Endothelial cell of umbilical vein (primary cell): Measurements from ENCODE around the gene BRI3BP. TPM values are rescaled to one million over a fixed set of nuclear protein-coding genes. Genes with fewer than 3 reads are reported as not detected.

Source experiments
- BruUV-seq: library from RNA; stranded (reverse); fragments of 400-500 nt; replicated peaks from 2 replicates; lab custom pipeline; 2021; lab: Mats Ljungman, UMichigan
- CTCF ChIA-PET: fragments of 300-600, 350-600 bp; sonication (Branson Sonifier 250); formaldehyde crosslinking; loops from one replicate; lab custom pipeline; 2021; ENCODE audit warnings: antibody characterized with exemption, inconsistent platforms; lab: Charles Lee
- POLR2A ChIA-PET: fragments of 300-600, 350-600 bp; sonication (Branson Sonifier 250); formaldehyde crosslinking; loops from one replicate; lab custom pipeline; 2021; ENCODE audit warnings: antibody characterized with exemption, inconsistent platforms; lab: Charles Lee
- DNase-seq: peaks from one replicate; pipeline ENCODE4 v3.0.0-alpha.2; 2011; ENCODE audit warnings: low read depth, low spot score
- FAIRE-seq: peaks from 2 replicates; lab custom pipeline; 2011; peaks lifted over from hg19 to GRCh38; lab: Jason Lieb, UNC
- H2AFZ ChIP-seq: 2 replicates; pipeline ENCODE4 v1.6.0; 2012; ENCODE audit warnings: low read depth, low read length, control low read depth, inconsistent platforms
- H3K27ac ChIP-seq: 2 replicates; pipeline ENCODE4 v1.5.1; 2011; ENCODE audit warnings: low read depth, mild to moderate bottlenecking, control low read depth, low read length, moderate library complexity; ENCODE audit not compliant: insufficient read depth
- H3K27me3 ChIP-seq, 2 experiments: 2 replicates each; pipeline versions ENCODE4 v1.6.0 to v1.6.1; 2011; ENCODE audit warnings: low read length in 2 of 2, mixed read lengths in 1 of 2; ENCODE audit not compliant: control insufficient read depth in 2 of 2, insufficient read depth in 2 of 2
- H3K36me3 ChIP-seq, 2 experiments: 2 replicates in 1 of 2; 3 replicates in 1 of 2; pipeline ENCODE4 v1.5.1; 2011; ENCODE audit warnings: low read length in 2 of 2, mild to moderate bottlenecking in 1 of 2, moderate library complexity in 1 of 2; ENCODE audit not compliant: control insufficient read depth in 2 of 2, insufficient read depth in 2 of 2; ENCODE audit errors: extremely low read depth in 1 of 2
- H3K4me1 ChIP-seq: 3 replicates; pipeline ENCODE4 v1.5.1; 2011; ENCODE audit warnings: mild to moderate bottlenecking, low read length; ENCODE audit not compliant: control insufficient read depth, insufficient read depth; ENCODE audit errors: extremely low read depth
- H3K4me2 ChIP-seq: 2 replicates; pipeline ENCODE4 v1.6.1; 2011; ENCODE audit warnings: low read length, control low read depth, mixed read lengths; ENCODE audit not compliant: insufficient read depth
- H3K4me3 ChIP-seq, 3 experiments: fragments of 200-600 bp in 1 of 3; sonication (generic), shearing (Covaris generic) in 1 of 3; replicated peaks in 1 of 3; 2 replicates each; pipeline ENCODE4 v1.5.1; 2011 to 2016; ENCODE audit warnings: control low read depth in 3 of 3, low read length in 3 of 3, mild to moderate bottlenecking in 2 of 3, inconsistent platforms in 1 of 3, low read depth in 1 of 3, moderate library complexity in 1 of 3; ENCODE audit not compliant: insufficient read depth in 1 of 3
- H3K79me2 ChIP-seq: 2 replicates; pipeline ENCODE4 v1.6.0; 2012; ENCODE audit warnings: low read length, inconsistent platforms; ENCODE audit not compliant: control insufficient read depth, insufficient read depth
- H3K9ac ChIP-seq: replicated peaks from 2 replicates; pipeline ENCODE3; 2011; ENCODE audit warnings: low read length, control low read depth; ENCODE audit not compliant: insufficient read depth; ENCODE audit errors: extremely low read depth
- H3K9me1 ChIP-seq: replicated peaks from 3 replicates; pipeline ENCODE4 v1.6.0; 2011; ENCODE audit warnings: mild to moderate bottlenecking, low read length; ENCODE audit not compliant: control insufficient read depth, insufficient read depth; ENCODE audit errors: extremely low read depth
- H3K9me3 ChIP-seq: replicated peaks from 2 replicates; pipeline ENCODE4 v1.5.1; 2012; ENCODE audit warnings: low read length, inconsistent platforms; ENCODE audit not compliant: control insufficient read depth, insufficient read depth
- H4K20me1 ChIP-seq: replicated peaks from 2 replicates; pipeline ENCODE3; 2011; ENCODE audit warnings: mild to moderate bottlenecking, low read length; ENCODE audit not compliant: control insufficient read depth, insufficient read depth; ENCODE audit errors: extremely low read depth
- CTCF ChIP-seq, 2 donors: IDR thresholded peaks; 1 replicate in 1 of 2; 2 replicates in 1 of 2; pipeline ENCODE4 v1.5.1; 2011; ENCODE audit warnings: low read length in 2 of 2, mild to moderate bottlenecking in 2 of 2, moderate library complexity in 2 of 2, control low read depth in 1 of 2, inconsistent platforms in 1 of 2, low read depth in 1 of 2; ENCODE audit not compliant: insufficient read depth in 1 of 2; ENCODE audit errors: extremely low read depth in 1 of 2
- EZH2 ChIP-seq: IDR thresholded peaks from 2 replicates; pipeline ENCODE4 v1.6.1; 2012; ENCODE audit warnings: borderline replicate concordance, low read depth, mild to moderate bottlenecking, moderate library complexity, low read length, inconsistent platforms; ENCODE audit not compliant: severe bottlenecking
- FOS ChIP-seq: IDR thresholded peaks from 2 replicates; pipeline ENCODE4 v1.6.1; 2011; ENCODE audit warnings: mild to moderate bottlenecking, low read length, moderate library complexity, borderline replicate concordance; ENCODE audit not compliant: insufficient read depth
- GATA2 ChIP-seq: IDR thresholded peaks from 2 replicates; pipeline ENCODE4 v1.7.0; 2011; ENCODE audit warnings: low read depth, mild to moderate bottlenecking, moderate library complexity, mixed read lengths, low read length; ENCODE audit not compliant: insufficient read length, insufficient read depth
- JUN ChIP-seq: IDR thresholded peaks from 2 replicates; pipeline ENCODE4 v1.6.1; 2011; ENCODE audit warnings: borderline replicate concordance, low read depth; ENCODE audit not compliant: insufficient read length, insufficient read depth
- MAX ChIP-seq: IDR thresholded peaks from 2 replicates; pipeline ENCODE4 v1.6.1; 2011; ENCODE audit not compliant: insufficient read depth, insufficient read length
- MYC ChIP-seq: IDR thresholded peaks from one replicate; pipeline ENCODE4 v1.6.1; 2011; ENCODE audit warnings: mild to moderate bottlenecking, low read depth, low read length
- POLR2A ChIP-seq: IDR thresholded peaks from 2 replicates; pipeline ENCODE4 v1.6.1; 2012; ENCODE audit warnings: low read depth, mild to moderate bottlenecking, control low read depth, low read length
- POLR2AphosphoS5 ChIP-seq: IDR thresholded peaks from 2 replicates; pipeline ENCODE4 v1.6.1; 2012; ENCODE audit warnings: low read depth, mild to moderate bottlenecking, control low read depth, low read length, moderate library complexity; ENCODE audit not compliant: insufficient read depth
- dilution Hi-C: fragments of 300-500 bp; cut with MboI; formaldehyde crosslinking; loops from one replicate; pipeline ENCODE4 v1.15.0; 2019; ENCODE audit warnings: low sequenced_read_pairs; ENCODE audit not compliant: extremely low pct_ligation_motif_present
- intact Hi-C: fragments of 100-400 bp; cut with micrococcal nuclease; formaldehyde crosslinking; loops from one replicate; pipeline ENCODE4 v1.10.0; 2022
- polyA plus RNA-seq, 4 experiments: library from polyadenylated mRNA; depleted of rRNA in 3 of 4; stranded (reverse) in 3 of 4; unstranded in 1 of 4; fragments of >200 nt; gene quantifications; 2 replicates each; pipeline versions ENCODE4 v1.2.1 to v1.2.3, GENCODE V29; 2011 to 2012; ENCODE audit warnings: missing spikeins in 1 of 4
- total RNA-seq: library from RNA; stranded (reverse); gene quantifications from 2 replicates; pipeline ENCODE4 v1.2.3, GENCODE V29; 2021

Gene BRI3BP
- total and polyA plus RNA-seq, 2 donors (not counting 3 experiments of a cell fraction or from before 2014, with no cell fraction given), result 3.4 to 8.2 TPM

GRCh38 chr12:125050868-125051267, 57.4 kb downstream of the BRI3BP start:
- no peaks in the 10 kb centered on the region for H3K9me3 ChIP-seq
- no peak overlapping the region for H2AFZ ChIP-seq
- no peaks in the 10 kb centered on the region for H3K36me3 ChIP-seq
- no peaks in the 10 kb centered on the region for H4K20me1 ChIP-seq
- H3K4me2 ChIP-seq, result no peak overlapping the region
- ChIA-PET POLR2A (interaction anchor here (0.5 kb wide), 1 partner anchor 41 kb away, joined by 3 read pairs; no protein-coding TSS in a partner anchor), CTCF (no interaction called here)
- peaks cover 4% of the 10 kb centered on the region for H3K4me1 ChIP-seq
- no TSS peak for BruUV-seq
- H3K9ac ChIP-seq, result no peak overlapping the region
- intact Hi-C loops (no loop called here), dilution Hi-C loops (no loop called here)
- no peak overlapping the region for H3K27ac ChIP-seq
- no peaks in the 10 kb centered on the region for H3K9me1 ChIP-seq
- no peaks in the 10 kb centered on the region for H3K79me2 ChIP-seq
- no peak overlapping the region for H3K4me3 ChIP-seq
- DNase-seq, result no peak
- no peak for FAIRE-seq
- no peaks in the 10 kb centered on the region for H3K27me3 ChIP-seq
- TF ChIP-seq FOS, result no peak
- no peak for TF ChIP-seq MYC
- no peak for TF ChIP-seq EZH2
- no peak for TF ChIP-seq POLR2AphosphoS5
- no peak for TF ChIP-seq MAX
- no peak for TF ChIP-seq GATA2
- TF ChIP-seq POLR2A, result no peak
- TF ChIP-seq CTCF (IDR thresholded peaks at IDR 0.05; ENCODE audit: extremely low read depth in 1 of 2, insufficient read depth in 1 of 2, low read depth in 1 of 2, low read length in 2 of 2), result no peak
- TF ChIP-seq JUN, result no peak
